ENCODE measurements around the gene COQ6. TPM values are rescaled to one million over a fixed set of nuclear protein-coding genes. Genes with fewer than 3 reads are reported as not detected.
A peak's percentile ranks its signal among the peaks of the same experiment; 100 is the strongest.

COQ6 gene
- total RNA-seq, 1 donor from 2014 or later = 19.7 TPM

GRCh38 chr14:73943083-73943482, 7.0 kb upstream of the COQ6 start:
- TF ChIP-seq EZH2 (IDR thresholded peaks at IDR 0.05) (no peak), CTCF (IDR thresholded peaks at IDR 0.05) (no peak), EZH2phosphoT487 (IDR thresholded peaks at IDR 0.05) (no peak)
- DNase-seq (ENCODE audit: low spot score) = no peak
- peaks cover 6% of the 10 kb centered on the region for H3K27me3 Mint-ChIP-seq (ENCODE audit: insufficient read depth, low read depth)
- Histone ChIP-seq H2AFZ (replicated peaks) (no peak overlapping the region), H3K4me3 (no peak overlapping the region), H3K4me1 (no peaks in the 10 kb centered on the region), H3K9ac (no peak overlapping the region), H3K9me3 (ENCODE audit: low read depth) (no peaks in the 10 kb centered on the region), H4K20me1 (ENCODE audit: low read depth) (no peaks in the 10 kb centered on the region), H3K79me2 (ENCODE audit: low read depth) (no peaks in the 10 kb centered on the region), H3K4me2 (no peak overlapping the region), H3F3A (ENCODE audit: low read depth) (no peaks in the 10 kb centered on the region), H3K27ac (no peak overlapping the region), H3K36me3 (no peaks in the 10 kb centered on the region), H3K27me3 (no peaks in the 10 kb centered on the region)
- H3K9me3 Mint-ChIP-seq = no peaks in the 10 kb centered on the region
- no peak overlapping the region for H3K27ac Mint-ChIP-seq
- H3K4me1 Mint-ChIP-seq = no peaks in the 10 kb centered on the region
- no peaks in the 10 kb centered on the region for H3K36me3 Mint-ChIP-seq
- no peak overlapping the region for H3K4me3 Mint-ChIP-seq

GRCh38 chr14:73944432-73945158, 5.5 kb upstream of the COQ6 start:
- DNase-seq (ENCODE audit: low spot score) = no peak
- Mint-ChIP-seq H3K27ac (no peak overlapping the region), H3K36me3 (no peaks in the 10 kb centered on the region), H3K4me1 (no peaks in the 10 kb centered on the region), H3K9me3 (no peaks in the 10 kb centered on the region), H3K27me3 (ENCODE audit: insufficient read depth, low read depth) (peaks cover 6% of the 10 kb centered on the region), H3K4me3 (no peak overlapping the region)
- Histone ChIP-seq H3K9me3 (ENCODE audit: low read depth) (no peaks in the 10 kb centered on the region), H3K9ac (peak overlapping the region; percentile 32), H3K27me3 (no peaks in the 10 kb centered on the region), H3K36me3 (no peaks in the 10 kb centered on the region), H3K4me3 (no peak overlapping the region), H3K4me2 (no peak overlapping the region), H3K4me1 (no peaks in the 10 kb centered on the region), H2AFZ (replicated peaks) (no peak overlapping the region), H3F3A (ENCODE audit: low read depth) (peaks cover 5% of the 10 kb centered on the region), H3K27ac (no peak overlapping the region), H4K20me1 (ENCODE audit: low read depth) (no peaks in the 10 kb centered on the region), H3K79me2 (ENCODE audit: low read depth) (no peaks in the 10 kb centered on the region)
- TF ChIP-seq EZH2 (IDR thresholded peaks at IDR 0.05) = no peak
- no peak for TF ChIP-seq EZH2phosphoT487 (IDR thresholded peaks at IDR 0.05)
- TF ChIP-seq CTCF (IDR thresholded peaks at IDR 0.05) = no peak

GRCh38 chr14:73945159-73945670, 4.9 kb upstream of the COQ6 start:
- H3K9me3 Mint-ChIP-seq = no peaks in the 10 kb centered on the region
- no peak overlapping the region for H3K27ac ChIP-seq
- no peak overlapping the region for H3K9ac ChIP-seq
- no peak overlapping the region for H3K4me3 ChIP-seq
- H3F3A ChIP-seq (ENCODE audit: low read depth) = peaks cover 10% of the 10 kb centered on the region
- H3K27ac Mint-ChIP-seq = no peak overlapping the region
- H3K4me3 Mint-ChIP-seq = no peak overlapping the region
- no peak overlapping the region for H3K4me2 ChIP-seq
- TF ChIP-seq EZH2phosphoT487 (IDR thresholded peaks at IDR 0.05) (no peak), CTCF (IDR thresholded peaks at IDR 0.05) (no peak), EZH2 (IDR thresholded peaks at IDR 0.05) (no peak)
- peaks cover 11% of the 10 kb centered on the region for H3K27me3 Mint-ChIP-seq (ENCODE audit: insufficient read depth, low read depth)
- H3K4me1 Mint-ChIP-seq = no peaks in the 10 kb centered on the region
- H3K4me1 ChIP-seq = no peaks in the 10 kb centered on the region
- H4K20me1 ChIP-seq (ENCODE audit: low read depth) = no peaks in the 10 kb centered on the region
- no peaks in the 10 kb centered on the region for H3K9me3 ChIP-seq (ENCODE audit: low read depth)
- no peaks in the 10 kb centered on the region for H3K36me3 ChIP-seq
- no peaks in the 10 kb centered on the region for H3K36me3 Mint-ChIP-seq
- H3K27me3 ChIP-seq = no peaks in the 10 kb centered on the region
- H3K79me2 ChIP-seq (ENCODE audit: low read depth) = no peaks in the 10 kb centered on the region
- no peak overlapping the region for H2AFZ ChIP-seq (replicated peaks)
- DNase-seq (ENCODE audit: low spot score) = no peak
